Measurements from ENCODE around the gene SRSF3.
A peak's percentile ranks its signal among the peaks of the same experiment; 100 is the strongest.
"Not testable (repeated sequence)": the region's sequence is repeated elsewhere in the genome, so short reads cannot be mapped to it uniquely, and the experiment has no call there.

Gene SRSF3

DNA sequence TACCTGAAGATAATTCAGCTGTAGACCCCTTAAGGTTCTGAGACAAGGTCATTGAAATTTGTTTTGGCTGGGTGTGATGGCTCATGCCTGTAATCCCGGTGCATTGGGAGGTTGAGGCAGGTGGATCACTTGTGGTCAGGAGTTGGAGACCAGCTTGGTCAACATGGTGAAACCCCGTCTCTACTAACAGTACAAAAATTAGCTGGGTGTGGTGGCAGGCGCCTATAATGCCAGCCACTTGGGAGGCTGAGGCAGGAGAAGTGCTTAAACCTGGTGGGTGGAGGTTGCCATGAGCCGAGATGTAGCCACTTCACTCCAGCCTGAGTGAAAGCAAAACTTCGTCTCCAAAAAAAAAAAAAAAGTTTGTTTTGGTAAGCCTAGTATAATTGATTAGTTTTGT, 11.0 kb downstream of the SRSF3 start:
- DNase-seq (ENCODE audit: low read depth in 2 of 2) = no peak

DNA sequence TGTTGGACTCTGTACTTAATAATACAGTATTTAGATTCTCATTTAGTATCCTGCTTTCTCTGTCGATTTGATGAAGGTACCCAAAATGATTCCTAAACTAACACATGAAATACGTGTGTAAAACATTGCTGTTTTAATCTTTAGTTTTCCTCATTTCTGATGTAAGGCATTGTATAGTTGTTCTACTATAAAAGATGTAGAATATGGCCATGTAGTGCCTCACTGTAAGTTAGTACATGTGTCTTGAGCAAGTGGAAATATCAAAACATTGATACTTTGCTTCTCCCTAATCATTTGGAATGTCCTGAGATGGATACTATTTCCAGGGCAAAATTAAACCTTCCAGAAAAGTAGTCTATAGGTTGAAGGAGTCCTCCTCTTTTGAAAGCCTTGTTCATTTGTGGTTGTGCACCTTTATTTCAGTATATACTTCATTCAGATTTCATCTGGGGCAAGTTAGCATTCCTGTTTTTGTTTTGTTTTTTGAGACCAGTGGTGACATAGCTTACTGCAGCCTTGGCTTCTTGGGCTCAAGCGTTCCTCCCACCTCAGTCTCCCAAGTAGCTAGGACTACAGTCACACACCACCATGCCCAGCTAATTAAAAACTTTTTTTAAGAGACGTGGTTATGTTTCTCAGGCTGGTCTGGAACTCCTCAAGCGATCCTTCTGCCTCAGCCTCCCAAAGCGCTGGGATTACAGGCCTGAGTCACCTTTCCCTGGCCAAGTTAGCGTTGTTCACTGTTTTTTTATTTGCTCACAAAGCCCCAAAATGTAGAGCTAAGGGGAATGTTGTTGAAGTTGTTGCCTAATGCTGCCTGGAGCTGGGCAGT, 11.6 kb downstream of the SRSF3 start:
- DNase-seq (ENCODE audit: low read depth in 2 of 2) = no peak

DNA sequence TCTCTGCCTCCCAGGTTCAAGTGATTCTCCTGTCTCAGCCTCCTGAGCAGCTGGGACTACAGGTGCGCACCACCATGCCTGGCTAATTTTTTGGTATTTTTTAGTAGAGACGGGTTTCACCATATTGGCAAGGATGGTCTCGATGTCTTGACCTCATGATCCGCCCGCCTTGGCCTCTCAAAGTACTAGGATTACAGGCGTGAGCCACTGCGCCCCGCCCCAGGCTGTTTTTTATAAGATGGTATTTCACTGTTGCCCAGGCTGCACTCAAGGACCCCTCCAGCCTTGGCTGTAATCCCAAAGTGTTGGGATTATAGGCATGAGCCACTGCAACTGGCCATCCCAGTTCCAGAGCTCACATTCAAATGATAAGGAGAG, 13.1 kb downstream of the SRSF3 start:
- not testable (repeated sequence) for DNase-seq (ENCODE audit: low read depth in 2 of 2)

DNA sequence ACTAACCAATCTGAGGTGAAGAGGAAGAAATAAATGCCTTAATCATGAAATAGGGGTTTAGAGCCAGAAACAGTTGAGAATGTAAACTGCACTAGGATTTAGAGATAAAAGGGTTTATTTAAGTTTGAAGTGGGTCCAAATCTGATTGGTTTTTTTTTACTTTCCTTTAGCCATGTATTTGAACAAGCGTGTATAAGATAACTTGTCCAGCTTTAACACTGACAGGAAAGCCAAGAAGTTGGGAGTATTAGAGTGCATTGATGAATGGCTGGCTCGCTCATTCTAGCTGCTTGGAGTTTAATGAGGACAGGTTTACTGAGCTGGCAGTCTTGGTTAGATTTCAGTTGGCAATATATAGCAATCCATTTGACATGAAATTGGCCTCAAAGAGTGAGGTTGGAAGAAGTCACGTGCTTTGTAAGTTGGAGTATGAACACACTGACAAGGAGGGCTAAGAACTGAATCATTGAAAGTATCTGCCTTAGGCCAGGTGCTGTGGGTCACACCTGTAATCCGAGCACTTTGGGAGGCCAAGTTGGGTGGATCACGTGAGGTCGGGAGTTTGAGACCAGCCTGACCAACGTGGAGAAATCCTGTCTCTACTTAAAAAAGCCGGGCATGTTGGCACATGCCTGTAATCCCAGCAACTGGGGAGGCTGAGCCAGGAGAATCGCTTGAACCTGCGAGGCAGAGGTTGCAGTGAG, 13.7 kb downstream of the SRSF3 start:
- DNase-seq (ENCODE audit: low read depth in 2 of 2) = no peak

DNA sequence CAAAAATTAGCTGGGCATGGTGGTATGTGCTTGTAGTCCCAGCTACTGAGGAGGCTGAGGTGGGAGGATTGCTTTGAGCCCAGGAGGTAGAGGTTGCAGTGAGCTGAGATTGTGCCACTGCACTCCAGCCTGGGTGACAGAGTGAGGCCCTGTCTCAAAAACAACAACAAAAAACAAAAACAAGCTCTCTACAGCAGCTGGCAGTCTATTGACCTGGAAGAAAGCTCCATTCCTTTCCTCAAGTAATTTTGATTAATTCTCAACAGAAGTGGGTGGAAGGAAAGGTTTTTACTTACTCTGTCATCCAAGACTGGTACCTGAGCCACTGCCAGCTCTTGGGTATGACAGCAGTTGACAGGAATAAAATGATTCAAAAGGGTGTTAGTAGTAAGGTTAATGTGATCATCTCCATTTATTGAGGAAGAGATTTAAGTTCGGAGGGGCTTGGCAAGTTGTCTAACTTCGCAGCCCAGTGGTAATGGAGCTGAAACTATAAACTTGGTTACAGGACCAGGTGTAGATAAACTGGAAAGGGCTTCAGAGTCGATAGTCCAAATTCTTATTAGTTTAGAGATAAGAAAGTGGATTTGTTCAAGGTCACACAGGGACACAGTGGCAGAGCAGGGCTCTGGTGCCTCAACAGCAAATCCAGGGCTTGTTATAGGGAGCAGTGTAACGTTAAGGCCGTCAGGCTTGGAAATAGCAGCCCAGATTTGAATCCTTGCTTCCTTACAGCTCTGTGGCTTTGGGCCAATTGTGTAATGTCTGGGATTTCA, 14.8 kb downstream of the SRSF3 start:
- DNase-seq (ENCODE audit: low read depth in 2 of 2) = no peak

DNA sequence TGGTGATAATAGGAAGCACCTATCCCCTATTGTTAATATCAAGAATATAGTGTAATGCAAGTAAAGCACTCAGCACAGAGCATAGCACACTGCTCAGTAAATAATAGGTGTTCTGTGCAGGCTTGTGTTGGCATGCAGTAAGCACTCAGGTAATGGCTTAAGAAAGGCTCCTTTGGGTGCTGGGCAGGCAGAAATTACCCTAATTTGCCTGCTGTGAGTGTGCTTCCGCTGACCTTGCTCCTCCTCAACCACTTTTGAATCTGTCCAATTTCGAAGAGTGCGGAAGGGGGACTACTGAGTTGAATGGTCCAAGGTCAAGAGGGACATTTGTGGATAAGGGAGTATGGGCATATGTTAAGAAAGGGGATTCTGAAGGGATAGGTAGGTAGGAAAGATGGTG, 15.4 kb downstream of the SRSF3 start:
- DNase-seq (ENCODE audit: low read depth in 2 of 2) = no peak

DNA sequence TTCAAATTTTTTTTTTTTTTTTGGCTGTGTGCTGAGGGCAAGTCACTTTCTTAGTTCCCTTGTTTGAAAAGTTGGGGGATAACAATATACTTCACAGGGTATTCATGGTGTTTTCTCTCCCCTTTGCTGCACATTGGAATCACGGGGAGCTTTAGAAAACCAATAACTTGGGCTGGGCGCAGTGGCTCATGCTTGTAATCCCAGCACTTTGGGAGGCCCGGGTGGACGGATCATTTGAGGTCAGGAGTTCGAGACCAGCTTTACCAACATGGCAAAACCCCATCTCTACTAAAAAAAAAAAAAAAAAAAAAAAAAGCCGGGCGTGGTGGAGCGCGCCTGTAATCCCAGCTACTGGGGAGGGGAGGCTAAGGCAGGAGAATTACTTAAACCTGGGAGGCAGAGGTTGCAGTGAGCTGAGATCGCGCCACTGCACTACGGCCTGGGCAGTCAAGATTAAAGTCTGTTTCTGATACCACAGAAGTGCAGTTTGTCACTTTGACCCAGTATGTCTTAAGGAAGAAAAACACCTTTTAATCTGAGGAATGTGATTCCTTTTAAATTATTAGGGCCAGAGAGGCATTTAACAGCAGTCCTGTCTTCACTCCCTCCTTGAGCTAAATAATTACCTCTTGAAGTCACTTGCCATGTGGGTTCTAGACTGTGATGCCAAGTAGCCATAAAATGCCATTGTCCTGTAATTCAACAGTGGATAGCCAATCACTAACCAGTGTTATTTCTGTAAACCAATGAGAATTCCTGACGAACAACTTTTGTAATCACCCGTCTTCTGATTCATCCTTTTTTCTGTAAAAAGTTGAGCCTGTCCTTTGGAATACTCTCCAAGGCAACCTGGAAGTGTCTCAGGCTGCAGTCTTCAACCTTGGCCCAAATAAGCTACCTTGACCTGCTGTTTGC, 16.1 kb downstream of the SRSF3 start:
- no peak for DNase-seq (ENCODE audit: low read depth in 2 of 2)

DNA sequence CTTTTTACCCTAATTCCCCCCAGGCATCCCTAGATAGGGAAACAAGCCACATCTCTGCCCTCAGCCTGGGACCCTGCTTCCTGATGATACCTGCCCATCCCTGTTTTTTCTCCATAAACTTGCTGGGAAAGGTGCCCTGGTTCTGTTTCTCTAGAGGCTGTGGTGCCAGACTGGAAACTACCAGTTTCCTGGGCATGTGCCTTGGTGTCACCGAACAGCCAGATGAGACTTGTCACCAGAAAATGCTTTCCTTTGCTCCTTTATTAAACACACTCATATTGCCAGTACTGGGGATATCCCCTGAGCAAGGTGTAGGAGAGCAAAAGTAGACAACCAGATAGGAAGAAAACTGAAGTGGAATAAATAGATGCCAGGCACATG, 16.8 kb downstream of the SRSF3 start:
- DNase-seq (ENCODE audit: low read depth in 2 of 2) = no peak

DNA sequence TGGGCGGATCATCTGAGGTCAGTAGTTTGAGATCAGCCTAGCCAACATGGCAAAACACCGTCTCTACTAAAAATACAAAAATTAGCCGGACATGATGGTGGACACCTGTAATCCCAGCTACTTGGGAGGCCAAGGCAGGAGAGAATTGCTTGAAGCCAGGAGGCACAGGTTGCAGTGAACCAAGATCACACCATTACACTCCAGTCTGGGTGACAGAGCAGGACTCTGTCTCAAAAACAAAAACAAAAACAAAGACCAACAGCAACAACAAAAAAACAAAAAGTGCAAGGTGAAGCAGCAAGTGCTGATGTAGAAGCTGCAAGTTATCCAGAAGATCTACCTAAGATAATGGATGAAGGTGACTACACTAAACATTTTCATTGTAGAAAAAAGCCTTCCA, 17.5 kb downstream of the SRSF3 start:
- DNase-seq (ENCODE audit: low read depth in 2 of 2) = not testable (repeated sequence)

DNA sequence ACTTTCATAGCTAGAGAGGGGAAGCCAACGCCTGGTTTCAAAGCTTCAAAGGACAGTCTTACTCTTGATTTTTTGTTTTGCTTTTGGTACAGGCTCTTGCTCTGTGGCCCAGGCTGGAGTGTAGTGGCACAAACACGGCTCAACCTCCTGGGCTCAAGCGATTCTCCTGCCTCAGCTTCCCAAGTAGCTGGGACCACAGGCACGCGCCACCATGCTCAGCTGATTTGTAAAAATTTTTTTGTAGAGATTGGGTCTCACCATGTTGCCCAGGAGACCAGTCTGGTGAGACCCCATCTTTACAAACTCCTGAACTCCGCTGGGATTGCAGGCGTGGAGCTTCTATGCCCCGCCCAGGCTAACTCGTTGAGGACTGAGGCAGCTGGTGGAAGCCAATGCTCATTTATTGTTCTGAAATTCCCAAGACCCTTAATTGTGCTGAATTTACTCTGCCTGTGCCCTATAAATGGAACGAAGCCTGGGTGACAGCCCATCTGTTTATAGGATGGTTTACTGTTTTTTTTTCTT, 18.0 kb downstream of the SRSF3 start:
- DNase-seq (ENCODE audit: low read depth in 2 of 2) = no peak

DNA sequence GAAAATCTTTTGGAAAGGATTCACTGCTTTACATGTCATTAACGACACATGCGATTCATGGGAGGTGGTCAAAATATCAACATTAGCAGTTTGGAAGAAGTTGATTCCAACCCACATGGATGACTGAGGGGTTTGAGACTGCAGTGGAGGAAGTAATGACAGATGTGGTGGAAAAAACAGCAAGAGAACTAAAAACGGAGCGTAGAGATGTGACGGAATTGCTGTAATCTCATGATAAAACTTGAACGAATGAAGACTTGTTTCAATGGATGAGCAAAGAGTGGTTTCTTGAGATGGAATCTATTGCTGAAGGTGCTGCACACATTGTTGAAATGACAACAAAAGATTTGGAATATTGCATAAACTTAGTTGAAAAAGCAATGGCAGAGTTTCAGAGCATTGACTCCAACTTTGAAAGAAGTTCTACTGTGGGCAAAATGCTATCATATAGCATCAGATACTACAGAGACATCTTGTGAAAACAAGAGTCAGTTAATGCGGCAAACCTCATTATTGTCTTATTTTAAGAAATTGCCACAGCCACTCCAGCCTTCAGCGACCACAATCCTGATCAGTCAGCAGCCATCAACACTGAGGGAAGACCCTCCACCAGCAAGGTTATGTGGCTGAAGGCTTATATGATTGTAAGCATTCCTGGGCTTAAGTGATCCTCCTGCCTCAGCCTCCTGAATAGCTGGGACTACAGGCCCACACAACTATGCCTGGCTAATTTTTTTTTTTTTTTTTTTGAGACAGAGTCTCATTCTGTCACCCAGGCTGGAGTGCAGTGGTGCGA, 19.2 kb downstream of the SRSF3 start:
- no peak for DNase-seq (ENCODE audit: low read depth in 2 of 2)

DNA sequence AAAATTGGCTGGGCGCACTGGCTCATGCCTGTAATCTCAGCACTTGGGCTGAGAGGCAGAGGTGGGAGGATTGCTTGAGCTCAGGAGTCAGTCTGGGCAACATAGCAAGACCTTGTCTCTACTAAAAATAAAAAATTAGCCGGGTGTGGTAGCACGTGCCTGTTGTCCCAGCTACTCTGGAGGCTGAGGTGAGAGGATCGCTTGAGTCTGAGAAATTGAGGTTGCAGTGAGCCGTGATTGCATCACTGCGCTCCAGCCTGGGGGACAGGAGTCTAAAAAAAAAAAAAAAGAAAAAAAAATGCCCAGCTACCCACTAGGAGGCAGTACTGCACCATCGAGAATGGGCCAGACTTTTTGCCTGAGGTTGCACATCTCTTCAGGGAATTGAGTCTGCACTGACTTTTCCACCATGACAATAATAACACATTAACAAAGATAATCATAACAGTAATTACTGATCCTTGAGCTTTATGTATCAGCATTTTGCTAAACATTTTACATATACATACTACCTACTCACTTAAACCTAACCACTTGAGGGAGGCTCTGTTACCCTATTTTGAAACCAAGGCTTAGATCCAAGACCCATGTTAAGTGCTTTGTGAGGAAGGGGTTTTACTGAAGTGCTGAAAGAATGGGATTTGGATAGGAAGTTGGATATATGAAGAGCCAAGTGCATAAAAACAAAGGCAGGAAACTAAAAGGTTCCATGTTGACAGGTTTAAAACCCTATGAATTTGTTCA, 21.0 kb downstream of the SRSF3 start:
- DNase-seq (ENCODE audit: low read depth in 2 of 2) = peak; percentile 13 to 24

DNA sequence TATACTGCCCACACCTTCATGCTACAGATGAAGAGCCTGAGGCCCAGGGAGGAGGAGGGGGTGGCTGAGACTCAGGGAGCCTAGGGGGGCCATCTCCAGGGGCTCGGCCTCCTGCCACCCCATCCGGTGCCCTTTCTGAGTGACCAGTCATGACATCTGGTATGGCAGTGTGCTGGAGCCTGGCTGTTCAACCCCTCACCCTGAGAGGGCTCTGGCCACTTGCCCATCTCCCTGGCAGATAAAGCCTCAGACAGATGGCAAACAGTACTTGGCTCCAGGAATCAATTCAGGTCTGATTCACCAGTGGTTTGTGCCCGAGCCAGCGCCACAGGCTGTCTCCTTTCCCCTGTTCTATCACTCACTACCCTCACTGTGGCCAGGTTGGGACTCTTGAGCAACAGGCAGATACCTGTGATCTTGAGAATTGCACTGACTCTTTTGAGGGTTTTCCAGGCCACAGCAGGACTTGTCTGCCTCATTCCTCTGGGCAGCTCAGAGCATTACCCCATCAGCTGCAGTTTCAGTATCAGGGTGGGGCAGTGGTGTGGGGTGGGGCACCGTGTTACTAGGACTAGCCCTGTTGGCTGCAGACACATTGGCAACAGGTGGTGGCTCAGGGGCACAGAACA, 22.8 kb downstream of the SRSF3 start:
- no peak for DNase-seq (ENCODE audit: low read depth in 2 of 2)

DNA sequence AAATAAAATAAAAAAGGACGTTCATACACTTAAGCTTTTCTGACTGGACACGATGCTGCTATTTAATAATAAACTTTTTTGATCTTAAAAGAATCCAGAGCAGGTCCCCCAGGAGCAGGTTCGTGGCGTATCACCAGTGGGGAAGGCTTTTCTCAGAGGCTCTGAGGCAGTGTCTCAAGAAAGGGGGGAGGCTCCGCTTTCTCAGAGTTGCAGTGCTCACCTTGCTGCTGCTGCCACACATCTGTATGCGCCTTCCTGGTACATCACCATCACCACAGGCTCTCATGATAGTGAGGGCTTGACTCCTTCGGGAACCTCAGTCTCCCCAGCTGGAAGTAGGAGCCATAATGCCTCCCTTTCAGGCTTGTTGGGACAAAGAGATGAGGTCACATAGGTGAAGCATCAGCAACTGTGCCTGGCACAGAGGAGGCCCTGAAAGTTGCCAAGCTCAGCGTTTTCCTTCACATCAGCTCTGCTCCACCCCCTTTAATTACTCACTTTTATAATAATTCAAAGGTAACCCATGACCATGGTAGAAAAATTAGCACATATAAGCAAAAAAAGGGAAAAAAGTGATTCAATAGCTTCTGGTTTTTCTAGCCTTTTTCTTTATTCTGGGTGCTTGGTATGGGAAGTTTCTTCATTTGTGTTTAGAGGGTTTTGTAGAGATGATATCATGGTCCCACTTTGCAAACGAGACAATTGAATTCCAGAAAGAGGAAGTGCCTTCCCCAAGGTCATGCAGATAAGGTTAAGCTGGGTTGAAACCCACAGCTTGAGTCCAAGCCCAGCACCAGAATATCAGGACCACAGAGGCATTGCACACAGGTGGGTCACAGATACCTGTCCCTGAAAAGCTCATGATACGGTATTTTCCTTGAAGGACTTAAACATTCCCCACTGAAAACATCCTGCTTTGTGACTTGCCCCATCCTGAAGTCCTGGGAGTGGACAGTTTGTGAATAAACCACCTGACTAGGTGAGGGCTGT, 24.5 kb downstream of the SRSF3 start:
- no peak for DNase-seq (ENCODE audit: low read depth in 2 of 2)

DNA sequence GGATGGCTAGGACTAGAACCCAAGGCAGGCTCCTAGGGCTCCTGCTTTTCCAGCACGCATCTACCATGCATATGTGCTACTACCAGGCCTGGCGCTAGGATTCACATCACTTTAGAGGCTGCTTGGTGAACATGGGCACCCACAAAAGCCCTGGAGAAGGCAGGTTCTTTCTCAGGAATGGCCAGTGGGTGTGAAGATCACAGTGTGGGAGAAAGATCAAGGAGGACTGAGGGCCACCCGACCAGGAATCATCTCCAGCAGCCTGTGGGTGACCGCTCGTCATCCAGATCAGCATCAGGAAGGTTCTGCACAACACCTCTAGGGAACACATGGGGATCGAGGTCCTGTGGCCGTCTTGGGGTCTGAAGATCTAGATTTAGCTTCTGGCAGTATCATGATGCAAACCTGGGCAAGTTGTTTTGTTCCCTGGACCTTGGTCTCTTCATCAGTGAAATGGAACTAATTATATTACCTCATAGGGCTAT, 27.3 kb downstream of the SRSF3 start:
- no peak for DNase-seq (ENCODE audit: low read depth in 2 of 2)

DNA sequence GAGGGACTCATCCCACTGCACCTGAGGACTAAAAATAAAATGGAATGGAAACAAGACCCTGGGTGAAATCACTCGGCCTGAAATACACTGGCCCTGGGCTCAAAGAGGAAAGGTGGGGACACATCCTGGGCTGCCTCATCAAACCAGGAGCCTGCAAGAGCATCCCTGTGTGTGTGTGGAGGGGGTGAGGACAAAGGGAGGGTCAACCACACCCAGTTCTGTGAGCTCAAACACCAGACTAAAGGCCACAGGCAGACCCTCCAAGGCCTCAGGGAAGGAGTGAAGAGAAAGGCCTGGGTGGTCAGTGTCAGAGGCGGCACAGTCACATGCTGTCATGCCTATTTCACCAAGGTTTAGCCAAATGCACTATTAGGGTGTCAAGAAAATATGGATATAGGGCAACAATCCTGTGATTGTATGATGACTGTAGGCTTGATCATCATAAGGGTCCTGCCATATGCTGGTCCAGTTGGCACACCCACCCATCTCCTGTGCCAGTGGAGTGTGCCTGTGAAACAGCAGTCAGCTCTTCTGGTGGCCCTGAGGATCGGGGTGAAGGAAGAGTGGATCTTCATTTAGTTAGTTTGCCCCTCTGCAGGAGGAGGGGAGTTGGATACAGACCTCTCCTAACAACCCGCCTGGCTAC, 28.9 kb downstream of the SRSF3 start:
- no peak for DNase-seq (ENCODE audit: low read depth in 2 of 2)
